ENCODE measurements around the gene RAG2.

RAG2 gene

DNA sequence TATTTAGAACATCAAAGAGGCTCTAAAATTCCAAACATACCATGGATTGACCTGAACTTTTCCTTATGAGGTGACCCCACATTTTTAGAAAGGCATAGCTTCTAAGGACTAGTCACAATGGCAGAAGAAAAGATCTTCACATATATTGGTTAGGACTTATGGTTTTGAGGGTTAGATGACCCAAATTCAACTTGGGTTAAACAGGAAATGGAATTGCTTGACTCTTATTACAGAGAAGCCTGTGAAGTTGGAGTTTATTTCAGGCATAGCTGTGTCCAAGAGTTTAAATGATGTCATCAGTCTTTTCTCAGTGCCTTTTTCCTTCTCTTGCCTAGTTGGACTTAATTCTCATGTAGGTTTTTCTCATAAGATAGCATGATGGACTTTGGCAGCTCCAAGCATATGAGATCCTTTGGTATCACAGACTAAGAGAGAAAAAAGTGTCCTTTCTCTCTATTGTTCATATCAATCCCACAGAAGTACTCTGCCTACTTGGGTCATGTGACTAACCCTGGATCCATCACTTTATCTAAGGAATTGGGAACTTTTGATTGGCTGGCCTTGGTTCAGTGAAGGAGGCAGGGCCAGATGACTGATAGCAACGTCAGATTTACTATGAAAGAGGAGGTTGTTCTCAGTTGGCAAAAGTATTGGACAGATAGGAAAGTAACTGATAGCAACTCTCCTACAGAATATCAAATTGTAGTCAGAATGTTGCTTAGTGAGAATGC is 47.5 kb downstream of the RAG2 start:
- no peak for TF ChIP-seq CTCF (conservative IDR thresholded peaks at IDR 0.05)
- TF ChIP-seq ZFX (IDR thresholded peaks at IDR 0.05): no peak
- no peak overlapping the region for H3K27ac ChIP-seq
